HFFc6 (cell line): ENCODE results near the gene FCN2. TPM values are rescaled to one million over a fixed set of nuclear protein-coding genes. Genes with fewer than 3 reads are reported as not detected.

Experiments used
- DNase-seq: peaks from one replicate; pipeline ENCODE4 v3.0.0-alpha.2; 2018
- H3K27ac Mint-ChIP-seq: 2 replicates; pipeline ENCODE4 v1.8.0; 2020; ENCODE audit warnings: mild to moderate bottlenecking, mixed read lengths
- H3K27me3 Mint-ChIP-seq: 2 replicates; pipeline ENCODE4 v1.8.0; 2021; ENCODE audit warnings: mild to moderate bottlenecking, moderate library complexity, mixed read lengths; ENCODE audit not compliant: insufficient read depth
- H3K36me3 Mint-ChIP-seq: 2 replicates; pipeline ENCODE4 v1.8.0; 2021; ENCODE audit warnings: low read depth, mixed read lengths
- H3K4me1 Mint-ChIP-seq: 2 replicates; pipeline ENCODE4 v1.8.0; 2020; ENCODE audit warnings: low read depth, mixed read lengths
- H3K4me3 Mint-ChIP-seq: 2 replicates; pipeline ENCODE4 v1.8.0; 2020; ENCODE audit warnings: mild to moderate bottlenecking, moderate library complexity, mixed read lengths
- H3K9me3 Mint-ChIP-seq: 2 replicates; pipeline ENCODE4 v1.8.0; 2020; ENCODE audit warnings: mild to moderate bottlenecking, mixed read lengths
- total RNA-seq, 6 experiments: library from RNA; stranded (reverse); fragmentation: NEBNext Ultra II Directional; extraction: Animal tissue kit (Norgen Biotek cat#: 25700); gene quantifications; 2 replicates in 1 of 6; 3 replicates in 5 of 6; pipeline ENCODE4 v1.2.3, GENCODE V29; 2021
- TF ChIP-seq, protein P1 (sequence below): fragments of 200-600 bp; sonication (generic); IDR thresholded peaks from 2 replicates; pipeline ENCODE4 v1.5.0; 2021; ENCODE audit warnings: antibody characterized with exemption, mild to moderate bottlenecking

Gene FCN2
- total RNA-seq, 6 experiments from 2014 or later = not detected

DNA sequence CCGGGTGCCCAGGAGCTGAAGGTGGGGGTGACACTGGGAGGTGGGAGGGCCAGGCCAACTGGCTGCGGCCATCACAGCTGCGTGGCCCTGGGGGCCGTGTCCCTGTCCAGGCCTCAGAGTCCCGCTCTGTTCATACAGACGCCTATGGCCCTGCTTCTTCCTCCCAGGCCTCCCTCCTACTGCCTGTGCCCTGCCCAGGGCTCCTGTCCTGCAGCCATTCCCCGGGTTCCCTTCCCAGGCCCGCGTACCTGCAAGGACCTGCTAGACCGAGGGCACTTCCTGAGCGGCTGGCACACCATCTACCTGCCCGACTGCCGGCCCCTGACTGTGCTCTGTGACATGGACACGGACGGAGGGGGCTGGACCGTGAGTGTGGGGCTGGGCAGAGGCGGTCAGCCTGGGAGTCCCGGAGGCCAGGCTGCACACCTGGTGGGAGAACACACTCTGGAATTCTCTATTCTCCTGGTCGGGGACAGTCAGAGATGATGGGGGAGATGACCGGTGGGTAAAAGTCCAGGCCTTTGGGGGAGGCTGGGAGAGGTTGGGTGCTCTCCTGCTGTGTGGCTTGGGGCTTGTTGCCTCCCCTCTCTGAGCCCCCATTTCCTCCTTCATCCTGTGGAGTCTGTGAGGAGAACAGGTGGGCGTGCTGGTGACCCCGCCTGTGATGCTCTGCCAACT, 4.5 kb downstream of the FCN2 start:
- Mint-ChIP-seq H3K4me3 (no peak overlapping the region), H3K9me3 (no peaks in the 10 kb centered on the region), H3K4me1 (no peaks in the 10 kb centered on the region), H3K27me3 (peaks cover 32% of the 10 kb centered on the region), H3K27ac (no peak overlapping the region), H3K36me3 (no peaks in the 10 kb centered on the region)
- TF ChIP-seq, protein P1, sequence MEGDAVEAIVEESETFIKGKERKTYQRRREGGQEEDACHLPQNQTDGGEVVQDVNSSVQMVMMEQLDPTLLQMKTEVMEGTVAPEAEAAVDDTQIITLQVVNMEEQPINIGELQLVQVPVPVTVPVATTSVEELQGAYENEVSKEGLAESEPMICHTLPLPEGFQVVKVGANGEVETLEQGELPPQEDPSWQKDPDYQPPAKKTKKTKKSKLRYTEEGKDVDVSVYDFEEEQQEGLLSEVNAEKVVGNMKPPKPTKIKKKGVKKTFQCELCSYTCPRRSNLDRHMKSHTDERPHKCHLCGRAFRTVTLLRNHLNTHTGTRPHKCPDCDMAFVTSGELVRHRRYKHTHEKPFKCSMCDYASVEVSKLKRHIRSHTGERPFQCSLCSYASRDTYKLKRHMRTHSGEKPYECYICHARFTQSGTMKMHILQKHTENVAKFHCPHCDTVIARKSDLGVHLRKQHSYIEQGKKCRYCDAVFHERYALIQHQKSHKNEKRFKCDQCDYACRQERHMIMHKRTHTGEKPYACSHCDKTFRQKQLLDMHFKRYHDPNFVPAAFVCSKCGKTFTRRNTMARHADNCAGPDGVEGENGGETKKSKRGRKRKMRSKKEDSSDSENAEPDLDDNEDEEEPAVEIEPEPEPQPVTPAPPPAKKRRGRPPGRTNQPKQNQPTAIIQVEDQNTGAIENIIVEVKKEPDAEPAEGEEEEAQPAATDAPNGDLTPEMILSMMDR = no peak
- DNase-seq = no peak

DNA sequence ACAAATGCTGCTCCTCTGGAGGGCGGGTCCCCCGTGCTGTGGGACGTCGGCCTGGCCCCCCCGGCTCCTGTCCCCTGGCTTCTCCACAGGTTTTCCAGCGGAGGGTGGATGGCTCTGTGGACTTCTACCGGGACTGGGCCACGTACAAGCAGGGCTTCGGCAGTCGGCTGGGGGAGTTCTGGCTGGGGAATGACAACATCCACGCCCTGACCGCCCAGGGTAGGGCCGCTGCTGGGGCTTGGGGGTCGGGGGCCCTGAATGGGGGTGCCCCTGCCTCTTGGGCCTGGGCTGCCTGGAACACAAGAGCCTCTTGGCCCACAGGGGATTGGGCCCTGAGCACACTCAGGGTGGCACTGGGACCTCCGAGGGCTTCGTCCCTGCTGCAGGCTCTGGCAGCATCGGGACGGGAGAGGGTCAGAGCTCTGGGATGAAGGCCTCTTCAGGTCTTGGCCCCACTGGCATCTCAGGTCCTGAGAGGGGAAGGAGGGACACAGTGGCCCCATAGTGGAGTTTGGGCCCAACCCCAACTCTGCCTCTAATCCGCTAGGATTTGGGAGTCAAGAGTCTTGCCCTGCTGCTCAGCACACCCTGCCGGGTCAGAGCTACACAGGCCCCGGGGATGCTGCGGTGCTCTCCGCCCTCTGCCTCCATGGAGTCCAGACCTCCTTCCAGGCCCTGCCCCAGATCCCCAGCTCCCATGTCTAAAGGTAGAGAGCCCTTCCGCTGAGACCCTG, 5.2 kb downstream of the FCN2 start:
- TF ChIP-seq, protein P1 = no peak
- Mint-ChIP-seq H3K9me3 (no peaks in the 10 kb centered on the region), H3K27me3 (peaks cover 25% of the 10 kb centered on the region), H3K36me3 (no peaks in the 10 kb centered on the region), H3K4me1 (no peaks in the 10 kb centered on the region), H3K27ac (no peak overlapping the region), H3K4me3 (no peak overlapping the region)
- no peak for DNase-seq

DNA sequence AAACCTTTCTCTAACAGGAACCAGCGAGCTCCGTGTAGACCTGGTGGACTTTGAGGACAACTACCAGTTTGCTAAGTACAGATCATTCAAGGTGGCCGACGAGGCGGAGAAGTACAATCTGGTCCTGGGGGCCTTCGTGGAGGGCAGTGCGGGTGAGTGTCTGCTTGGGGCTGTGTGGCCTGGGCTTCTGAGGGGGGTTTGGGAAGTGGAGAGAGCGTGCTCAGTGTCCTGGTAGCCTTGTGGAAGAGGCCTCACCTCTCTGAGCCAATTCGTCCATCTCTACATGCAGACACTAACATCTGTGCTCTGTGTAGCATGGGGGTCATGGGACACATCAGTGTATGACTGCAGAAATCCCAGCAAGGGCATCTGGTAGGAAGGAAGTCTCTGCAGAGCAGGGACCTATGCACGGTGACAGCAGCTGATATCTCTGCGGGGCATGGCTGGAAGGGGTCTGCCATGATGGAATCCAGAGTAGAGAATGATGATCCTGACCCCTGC, 5.9 kb downstream of the FCN2 start:
- no peaks in the 10 kb centered on the region for H3K4me1 Mint-ChIP-seq
- H3K4me3 Mint-ChIP-seq = no peak overlapping the region
- DNase-seq = no peak
- H3K27me3 Mint-ChIP-seq = peaks cover 23% of the 10 kb centered on the region
- no peaks in the 10 kb centered on the region for H3K9me3 Mint-ChIP-seq
- H3K27ac Mint-ChIP-seq = no peak overlapping the region
- TF ChIP-seq, protein P1 = no peak
- no peaks in the 10 kb centered on the region for H3K36me3 Mint-ChIP-seq

DNA sequence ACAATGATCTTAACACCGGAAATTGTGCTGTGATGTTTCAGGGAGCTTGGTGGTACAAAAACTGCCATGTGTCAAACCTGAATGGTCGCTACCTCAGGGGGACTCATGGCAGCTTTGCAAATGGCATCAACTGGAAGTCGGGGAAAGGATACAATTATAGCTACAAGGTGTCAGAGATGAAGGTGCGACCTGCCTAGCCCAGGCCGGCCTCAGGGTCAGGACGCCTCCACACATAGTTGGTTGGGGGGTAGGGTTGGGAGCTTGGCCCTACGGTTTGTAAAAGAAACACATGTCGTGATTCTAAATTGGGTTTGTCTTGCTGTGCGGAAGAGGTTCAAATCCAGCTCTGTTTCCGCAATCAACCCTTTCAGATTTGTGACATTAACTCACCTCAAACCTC, 6.6 kb downstream of the FCN2 start:
- no peak for DNase-seq
- Mint-ChIP-seq H3K27ac (no peak overlapping the region), H3K4me3 (no peak overlapping the region), H3K9me3 (no peaks in the 10 kb centered on the region), H3K27me3 (peaks cover 24% of the 10 kb centered on the region), H3K36me3 (no peaks in the 10 kb centered on the region), H3K4me1 (no peaks in the 10 kb centered on the region)
- TF ChIP-seq, protein P1 = no peak

DNA sequence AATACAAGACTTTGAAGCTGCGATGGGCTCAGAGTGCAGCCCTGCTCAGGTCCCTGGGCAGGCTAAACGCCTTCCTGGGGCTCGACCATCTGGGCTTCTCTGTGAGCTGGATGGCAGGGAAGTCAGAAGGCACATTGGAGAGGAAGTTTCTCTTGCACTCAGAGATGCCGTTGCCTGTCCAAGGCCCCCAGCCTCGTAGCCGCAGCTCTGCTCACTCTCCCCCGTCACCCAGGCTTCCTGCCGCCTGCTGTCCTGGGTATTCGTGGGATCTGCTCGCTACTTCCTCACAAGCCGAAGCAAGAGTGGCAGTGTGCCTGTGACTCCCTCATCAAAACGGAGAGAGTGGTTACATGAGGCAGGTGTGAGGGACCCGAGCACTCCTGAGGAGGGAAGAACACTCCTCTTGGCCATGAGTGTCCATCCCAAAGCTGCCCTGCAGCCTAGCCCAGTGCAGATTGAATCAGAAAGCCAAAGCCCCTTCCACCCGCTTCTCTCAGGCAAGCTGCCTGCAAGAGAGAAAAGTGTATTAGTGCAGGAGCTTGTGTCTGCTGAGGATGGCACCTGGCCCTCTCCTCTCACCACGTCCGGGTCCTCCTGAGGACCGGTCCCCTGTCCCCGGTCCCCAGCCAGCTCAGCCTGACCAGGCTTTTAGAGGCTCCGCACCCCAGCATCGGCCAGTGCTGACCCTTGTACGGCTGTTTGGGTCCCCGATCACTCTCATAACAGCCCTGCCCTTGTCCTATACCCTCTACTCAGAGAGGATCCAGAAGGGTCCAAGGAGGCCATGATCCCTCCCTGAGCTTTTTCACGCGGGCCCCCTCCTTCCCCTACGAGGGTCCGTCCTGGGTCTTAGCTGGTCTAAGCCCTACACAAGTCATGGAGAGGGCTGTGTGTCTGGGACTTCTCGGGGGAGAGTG, 7.3 kb downstream of the FCN2 start:
- Mint-ChIP-seq H3K27ac (no peak overlapping the region), H3K4me3 (no peak overlapping the region), H3K4me1 (no peaks in the 10 kb centered on the region)

More for the DNA sequence above, 7.3 kb downstream of the FCN2 start:
- Mint-ChIP-seq H3K27me3 (peaks cover 28% of the 10 kb centered on the region), H3K9me3 (no peaks in the 10 kb centered on the region), H3K36me3 (no peaks in the 10 kb centered on the region)
- no peak for DNase-seq
- TF ChIP-seq, protein P1 = no peak
